ENCODE measurements around the gene PREX1.

The PREX1 gene

DNA sequence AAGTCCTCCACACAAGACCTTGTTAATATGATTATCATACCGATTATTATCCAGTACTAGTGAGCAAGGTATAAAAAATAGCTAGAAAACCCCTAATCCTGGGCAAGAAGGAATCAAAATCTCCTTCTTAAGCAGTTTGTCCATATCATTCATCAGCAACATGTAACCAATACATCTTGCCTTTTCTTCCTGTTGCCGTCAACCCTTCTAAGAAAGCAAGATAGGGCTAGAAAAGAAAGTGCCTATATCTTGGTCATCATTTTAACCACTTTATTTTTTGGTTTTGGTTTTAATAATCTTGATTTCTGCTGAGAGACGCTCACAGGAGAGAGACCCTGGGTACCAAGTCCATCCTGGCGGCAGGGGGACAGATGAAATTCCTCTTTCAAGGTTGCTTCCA is 27.2 kb upstream of the PREX1 start:
- H3K79me2 ChIP-seq (ENCODE audit: insufficient read depth, low read depth) = no peaks in the 10 kb centered on the region
- H3K27ac ChIP-seq = no peak overlapping the region
- no peak overlapping the region for H3K9ac ChIP-seq
- TF ChIP-seq, protein P1, sequence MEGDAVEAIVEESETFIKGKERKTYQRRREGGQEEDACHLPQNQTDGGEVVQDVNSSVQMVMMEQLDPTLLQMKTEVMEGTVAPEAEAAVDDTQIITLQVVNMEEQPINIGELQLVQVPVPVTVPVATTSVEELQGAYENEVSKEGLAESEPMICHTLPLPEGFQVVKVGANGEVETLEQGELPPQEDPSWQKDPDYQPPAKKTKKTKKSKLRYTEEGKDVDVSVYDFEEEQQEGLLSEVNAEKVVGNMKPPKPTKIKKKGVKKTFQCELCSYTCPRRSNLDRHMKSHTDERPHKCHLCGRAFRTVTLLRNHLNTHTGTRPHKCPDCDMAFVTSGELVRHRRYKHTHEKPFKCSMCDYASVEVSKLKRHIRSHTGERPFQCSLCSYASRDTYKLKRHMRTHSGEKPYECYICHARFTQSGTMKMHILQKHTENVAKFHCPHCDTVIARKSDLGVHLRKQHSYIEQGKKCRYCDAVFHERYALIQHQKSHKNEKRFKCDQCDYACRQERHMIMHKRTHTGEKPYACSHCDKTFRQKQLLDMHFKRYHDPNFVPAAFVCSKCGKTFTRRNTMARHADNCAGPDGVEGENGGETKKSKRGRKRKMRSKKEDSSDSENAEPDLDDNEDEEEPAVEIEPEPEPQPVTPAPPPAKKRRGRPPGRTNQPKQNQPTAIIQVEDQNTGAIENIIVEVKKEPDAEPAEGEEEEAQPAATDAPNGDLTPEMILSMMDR (conservative IDR thresholded peaks at IDR 0.05; ENCODE audit: low read depth, low read length) = no peak
- no peaks in the 10 kb centered on the region for H4K20me1 ChIP-seq (ENCODE audit: insufficient read depth)
- no peaks in the 10 kb centered on the region for H3K4me1 ChIP-seq (ENCODE audit: low read depth, poor library complexity, severe bottlenecking)
- H3K27me3 ChIP-seq (ENCODE audit: insufficient read depth, low read depth) = no peaks in the 10 kb centered on the region
- H2AFZ ChIP-seq (ENCODE audit: low read depth) = no peak overlapping the region
- no peak overlapping the region for H3K4me2 ChIP-seq
- no peaks in the 10 kb centered on the region for H3K36me3 ChIP-seq (ENCODE audit: insufficient read depth)
- no peak overlapping the region for H3K4me3 ChIP-seq (IDR thresholded peaks at IDR 0.05; ENCODE audit: insufficient read depth, low read depth, low read length)

DNA sequence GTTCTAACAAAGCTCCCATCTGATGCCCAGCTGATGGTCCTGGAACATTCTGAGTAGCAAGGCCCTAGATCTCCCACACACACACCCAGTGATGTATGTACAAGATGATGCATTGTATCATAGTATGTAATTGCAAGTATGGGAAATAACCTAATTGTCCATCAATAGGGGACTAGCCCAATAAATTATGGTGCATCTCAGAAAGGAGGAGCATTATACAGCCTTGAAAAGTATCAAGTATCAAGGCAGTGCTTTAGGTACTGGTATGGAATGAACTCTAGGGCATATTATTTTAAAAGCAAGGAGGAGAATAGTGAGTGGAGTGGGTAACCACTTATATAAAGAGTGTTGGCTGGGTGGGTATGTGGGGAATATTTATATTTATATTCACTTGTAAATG is 24.8 kb upstream of the PREX1 start:
- Histone ChIP-seq H3K9ac (no peak overlapping the region), H3K79me2 (ENCODE audit: insufficient read depth, low read depth) (no peaks in the 10 kb centered on the region), H3K27me3 (ENCODE audit: insufficient read depth, low read depth) (no peaks in the 10 kb centered on the region), H3K4me2 (no peak overlapping the region), H4K20me1 (ENCODE audit: insufficient read depth) (no peaks in the 10 kb centered on the region), H3K36me3 (ENCODE audit: insufficient read depth) (no peaks in the 10 kb centered on the region), H3K4me3 (IDR thresholded peaks at IDR 0.05; ENCODE audit: insufficient read depth, low read depth, low read length) (no peak overlapping the region), H3K4me1 (ENCODE audit: low read depth, poor library complexity, severe bottlenecking) (no peaks in the 10 kb centered on the region), H2AFZ (ENCODE audit: low read depth) (no peak overlapping the region), H3K27ac (no peak overlapping the region)
- TF ChIP-seq, protein P1 (conservative IDR thresholded peaks at IDR 0.05; ENCODE audit: low read depth, low read length) = no peak

DNA sequence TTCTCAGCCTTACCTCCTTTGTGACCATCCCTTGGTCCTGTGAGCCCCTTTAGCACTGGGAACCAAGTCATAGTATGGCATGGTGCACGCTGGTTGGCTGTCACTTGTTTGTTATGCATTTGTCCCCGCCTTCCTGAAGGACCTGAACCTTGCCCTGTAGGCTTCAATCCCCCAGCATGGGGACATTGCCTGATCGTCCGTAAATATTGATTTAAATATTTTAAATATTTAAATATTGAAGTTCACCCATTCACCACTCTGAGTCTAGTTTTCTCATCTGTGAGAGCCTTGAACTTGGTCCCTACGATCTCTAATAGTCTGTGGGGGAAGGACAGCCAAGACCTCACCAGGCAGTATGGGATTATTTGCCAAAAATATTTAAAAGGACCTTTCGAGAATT is 23.8 kb upstream of the PREX1 start:
- Histone ChIP-seq H3K9ac (no peak overlapping the region), H3K79me2 (ENCODE audit: insufficient read depth, low read depth) (no peaks in the 10 kb centered on the region), H4K20me1 (ENCODE audit: insufficient read depth) (no peaks in the 10 kb centered on the region), H3K4me2 (no peak overlapping the region), H3K4me1 (ENCODE audit: low read depth, poor library complexity, severe bottlenecking) (no peaks in the 10 kb centered on the region), H3K27me3 (ENCODE audit: insufficient read depth, low read depth) (no peaks in the 10 kb centered on the region), H2AFZ (ENCODE audit: low read depth) (no peak overlapping the region), H3K27ac (no peak overlapping the region), H3K4me3 (IDR thresholded peaks at IDR 0.05; ENCODE audit: insufficient read depth, low read depth, low read length) (no peak overlapping the region), H3K36me3 (ENCODE audit: insufficient read depth) (no peaks in the 10 kb centered on the region)
- TF ChIP-seq, protein P1 (conservative IDR thresholded peaks at IDR 0.05; ENCODE audit: low read depth, low read length) = no peak

- TF ChIP-seq, protein P1 (conservative IDR thresholded peaks at IDR 0.05; ENCODE audit: low read depth, low read length) = no peak
- H3K27ac ChIP-seq = no peak overlapping the region
- no peak overlapping the region for H3K4me3 ChIP-seq (IDR thresholded peaks at IDR 0.05; ENCODE audit: insufficient read depth, low read depth, low read length)
- no peaks in the 10 kb centered on the region for H4K20me1 ChIP-seq (ENCODE audit: insufficient read depth)
- H3K79me2 ChIP-seq (ENCODE audit: insufficient read depth, low read depth) = no peaks in the 10 kb centered on the region
- no peak overlapping the region for H3K9ac ChIP-seq
- H3K27me3 ChIP-seq (ENCODE audit: insufficient read depth, low read depth) = no peaks in the 10 kb centered on the region
- no peak overlapping the region for H3K4me2 ChIP-seq
- no peaks in the 10 kb centered on the region for H3K36me3 ChIP-seq (ENCODE audit: insufficient read depth)
- H3K4me1 ChIP-seq (ENCODE audit: low read depth, poor library complexity, severe bottlenecking) = no peaks in the 10 kb centered on the region
- H2AFZ ChIP-seq (ENCODE audit: low read depth) = no peak overlapping the region
Observed at GRCh38 chr20:48850977-48851299, 23.1 kb upstream of the PREX1 start.
